SK-N-SH (cell line): ENCODE measurements around the gene WNT9B.

Experiments
- CHD2 ChIP-seq: fragments of 150-350 bp; IDR thresholded peaks from 2 replicates; pipeline ENCODE4 v1.6.1; 2018; ENCODE audit warnings: low read length; ENCODE audit not compliant: partially characterized antibody
- CTCF ChIP-seq: fragments of 200-600 bp; sonication (generic); IDR thresholded peaks from 2 replicates; pipeline ENCODE4 v1.6.1; 2017; ENCODE audit warnings: antibody characterized with exemption, mild to moderate bottlenecking, moderate library complexity
- GABPA ChIP-seq: IDR thresholded peaks from 2 replicates; pipeline ENCODE4 v1.4.0; 2012; ENCODE audit warnings: low read depth, mild to moderate bottlenecking
- SIN3A ChIP-seq: IDR thresholded peaks from 2 replicates; pipeline ENCODE4 v1.6.1; 2012; ENCODE audit warnings: low read depth, mild to moderate bottlenecking, low read length, moderate library complexity, borderline replicate concordance

- TF ChIP-seq SIN3A (no peak), CTCF (no peak), GABPA (no peak), CHD2 (no peak)
These were observed 77.3 kb downstream of the WNT9B start for GRCh38 chr17:46928467-46929261.
